CD4-positive, alpha-beta T cell treated with Interleukin-6 at 100 ng/mL for 8 hours (primary cell): ENCODE data around the gene COL4A2.

Experiments
- DNase-seq: peaks from one replicate; pipeline ENCODE4 v3.0.0-alpha.2; 2020; ENCODE audit warnings: mixed read lengths, low spot score

COL4A2 gene

GRCh38 chr13:110322126-110322827, 15.2 kb downstream of the COL4A2 start:
- no peak for DNase-seq

- no peak for DNase-seq
These were observed 15.7 kb downstream of the COL4A2 start for GRCh38 chr13:110322828-110323171.

GRCh38 chr13:110323172-110323891, 16.2 kb downstream of the COL4A2 start:
- DNase-seq, result no peak

- no peak for DNase-seq
These were observed 17.1 kb downstream of the COL4A2 start for GRCh38 chr13:110324026-110324749.

- no peak for DNase-seq
These were observed 19.3 kb downstream of the COL4A2 start for GRCh38 chr13:110326263-110326904.

GRCh38 chr13:110327051-110327721, 20.1 kb downstream of the COL4A2 start:
- no peak for DNase-seq

- DNase-seq, result no peak
These were observed 21.5 kb downstream of the COL4A2 start for GRCh38 chr13:110328573-110328972.

GRCh38 chr13:110329258-110329657, 22.2 kb downstream of the COL4A2 start:
- DNase-seq, result no peak

GRCh38 chr13:110329798-110330461, 22.8 kb downstream of the COL4A2 start:
- DNase-seq, result no peak

GRCh38 chr13:110330491-110331011, 23.5 kb downstream of the COL4A2 start:
- no peak for DNase-seq

- no peak for DNase-seq
These were observed 24.3 kb downstream of the COL4A2 start for GRCh38 chr13:110331362-110331761.

GRCh38 chr13:110332750-110333149, 25.7 kb downstream of the COL4A2 start:
- DNase-seq, result no peak

- DNase-seq, result no peak
These were observed 26.8 kb downstream of the COL4A2 start for GRCh38 chr13:110333837-110334236.

- no peak for DNase-seq
These were observed 27.2 kb downstream of the COL4A2 start for GRCh38 chr13:110334256-110334655.

GRCh38 chr13:110334841-110335490, 27.9 kb downstream of the COL4A2 start:
- DNase-seq, result no peak

- no peak for DNase-seq
These were observed 29.0 kb downstream of the COL4A2 start for GRCh38 chr13:110336108-110336507.

- DNase-seq, result no peak
These were observed 29.6 kb downstream of the COL4A2 start for GRCh38 chr13:110336681-110337080.

- DNase-seq, result no peak
These were observed 30.2 kb downstream of the COL4A2 start for GRCh38 chr13:110337247-110337646.

GRCh38 chr13:110338441-110339101, 31.5 kb downstream of the COL4A2 start:
- DNase-seq, result no peak

GRCh38 chr13:110339263-110339662, 32.2 kb downstream of the COL4A2 start:
- DNase-seq, result no peak
